Measurements from ENCODE around the gene MIF4GD.
A peak's percentile ranks its signal among the peaks of the same experiment; 100 is the strongest.
"Not testable (repeated sequence)": the region's sequence is repeated elsewhere in the genome, so short reads cannot be mapped to it uniquely, and the experiment has no call there.

MIF4GD gene

DNA sequence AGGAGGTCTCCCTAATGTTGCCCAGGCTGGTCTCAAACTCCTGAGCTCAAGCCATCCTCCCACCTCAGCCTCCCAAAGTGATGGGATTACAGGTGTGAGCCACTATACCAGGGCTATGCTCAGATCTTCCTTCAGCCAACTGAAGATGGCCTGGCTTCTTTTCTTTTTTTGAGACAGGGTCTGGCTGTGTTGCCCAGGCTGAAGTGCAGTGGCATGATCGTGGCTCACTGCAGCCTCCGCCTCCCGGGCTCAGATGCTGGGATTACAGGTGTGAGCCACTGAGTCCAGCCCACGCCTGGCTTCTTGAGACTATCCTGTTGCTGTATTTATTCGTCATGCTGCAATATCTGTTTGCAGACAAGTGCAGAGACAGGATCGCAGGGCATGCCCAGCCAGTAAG is 14.1 kb upstream of the MIF4GD start:
- no peak for DNase-seq
- peaks cover 0 to 10% (median 4%) of the 10 kb centered on the region in 4 donors for H3K4me1 ChIP-seq
- peaks cover 0 to 33% (median 22%) of the 10 kb centered on the region in 3 donors for H3K36me3 ChIP-seq
- intact Hi-C loops (cut with DNase I; ENCODE audit: low total_unique reads), result no loop called here
- no peaks in the 10 kb centered on the region for H3K27me3 ChIP-seq
- no peak overlapping the region for H3K27ac ChIP-seq
- no peak overlapping the region for H3K4me3 ChIP-seq
- no peaks in the 10 kb centered on the region for H3K9me3 ChIP-seq
- TF ChIP-seq, protein P1, sequence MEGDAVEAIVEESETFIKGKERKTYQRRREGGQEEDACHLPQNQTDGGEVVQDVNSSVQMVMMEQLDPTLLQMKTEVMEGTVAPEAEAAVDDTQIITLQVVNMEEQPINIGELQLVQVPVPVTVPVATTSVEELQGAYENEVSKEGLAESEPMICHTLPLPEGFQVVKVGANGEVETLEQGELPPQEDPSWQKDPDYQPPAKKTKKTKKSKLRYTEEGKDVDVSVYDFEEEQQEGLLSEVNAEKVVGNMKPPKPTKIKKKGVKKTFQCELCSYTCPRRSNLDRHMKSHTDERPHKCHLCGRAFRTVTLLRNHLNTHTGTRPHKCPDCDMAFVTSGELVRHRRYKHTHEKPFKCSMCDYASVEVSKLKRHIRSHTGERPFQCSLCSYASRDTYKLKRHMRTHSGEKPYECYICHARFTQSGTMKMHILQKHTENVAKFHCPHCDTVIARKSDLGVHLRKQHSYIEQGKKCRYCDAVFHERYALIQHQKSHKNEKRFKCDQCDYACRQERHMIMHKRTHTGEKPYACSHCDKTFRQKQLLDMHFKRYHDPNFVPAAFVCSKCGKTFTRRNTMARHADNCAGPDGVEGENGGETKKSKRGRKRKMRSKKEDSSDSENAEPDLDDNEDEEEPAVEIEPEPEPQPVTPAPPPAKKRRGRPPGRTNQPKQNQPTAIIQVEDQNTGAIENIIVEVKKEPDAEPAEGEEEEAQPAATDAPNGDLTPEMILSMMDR (IDR thresholded peaks at IDR 0.05), result no peak

DNA sequence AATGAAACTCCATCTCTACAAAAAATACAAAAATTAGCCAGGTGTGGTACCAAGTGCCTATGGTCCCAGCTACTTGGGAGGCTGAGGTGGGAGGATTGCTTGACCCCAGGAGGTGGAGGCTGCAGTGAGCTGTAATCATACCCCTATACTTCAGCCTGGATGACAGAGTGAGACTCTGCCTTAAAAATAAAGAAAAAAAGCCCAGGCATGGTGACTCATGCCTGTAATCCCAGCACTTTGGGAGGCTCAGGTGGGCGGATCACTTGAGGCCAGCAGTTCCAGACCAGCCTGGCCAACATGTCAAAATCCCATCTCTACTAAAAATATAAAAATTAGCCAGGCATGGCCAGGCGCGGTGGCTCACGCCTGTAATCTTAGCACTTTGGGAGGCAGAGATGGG is 9.2 kb upstream of the MIF4GD start:
- H3K27ac ChIP-seq; DNase-seq; H3K27me3 ChIP-seq; H3K4me3 ChIP-seq; intact Hi-C loops (cut with DNase I; ENCODE audit: low total_unique reads); H3K9me3 ChIP-seq; H3K4me1 ChIP-seq: not testable (repeated sequence)
- H3K36me3 ChIP-seq, result peaks cover 0 to 28% (median 15%) of the 10 kb centered on the region in 3 donors

DNA sequence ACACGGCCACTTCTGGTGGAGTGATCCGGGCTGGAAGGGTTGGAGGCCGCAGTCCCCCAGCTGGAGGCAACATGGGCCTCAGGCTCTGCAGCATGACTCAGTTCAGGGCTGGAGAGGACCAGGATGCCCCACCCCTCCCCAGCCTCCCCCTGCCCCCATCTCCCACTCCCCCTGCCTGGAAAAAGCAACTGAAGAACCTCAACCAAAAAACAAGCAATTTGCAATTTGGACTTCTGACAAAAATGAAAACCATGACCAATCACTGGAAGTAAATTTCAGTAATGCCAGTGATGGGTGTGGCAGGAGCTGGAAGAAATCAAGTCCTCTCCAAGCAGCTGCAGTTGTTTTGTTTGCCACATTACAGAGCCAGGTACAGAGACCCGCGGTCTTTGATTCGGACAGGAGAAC is 6.6 kb upstream of the MIF4GD start:
- H3K27me3 ChIP-seq, result no peaks in the 10 kb centered on the region
- DNase-seq, result no peak
- H3K36me3 ChIP-seq, result peaks cover 0 to 22% (median 15%) of the 10 kb centered on the region in 3 donors
- H3K4me1 ChIP-seq, result peaks cover 0 to 7% (median 2%) of the 10 kb centered on the region in 4 donors
- H3K27ac ChIP-seq, result no peak overlapping the region
- TF ChIP-seq, protein P1 (IDR thresholded peaks at IDR 0.05), result no peak
- intact Hi-C loops (cut with DNase I; ENCODE audit: low total_unique reads), result no loop called here
- H3K4me3 ChIP-seq, result no peak overlapping the region
- H3K9me3 ChIP-seq, result no peaks in the 10 kb centered on the region

DNA sequence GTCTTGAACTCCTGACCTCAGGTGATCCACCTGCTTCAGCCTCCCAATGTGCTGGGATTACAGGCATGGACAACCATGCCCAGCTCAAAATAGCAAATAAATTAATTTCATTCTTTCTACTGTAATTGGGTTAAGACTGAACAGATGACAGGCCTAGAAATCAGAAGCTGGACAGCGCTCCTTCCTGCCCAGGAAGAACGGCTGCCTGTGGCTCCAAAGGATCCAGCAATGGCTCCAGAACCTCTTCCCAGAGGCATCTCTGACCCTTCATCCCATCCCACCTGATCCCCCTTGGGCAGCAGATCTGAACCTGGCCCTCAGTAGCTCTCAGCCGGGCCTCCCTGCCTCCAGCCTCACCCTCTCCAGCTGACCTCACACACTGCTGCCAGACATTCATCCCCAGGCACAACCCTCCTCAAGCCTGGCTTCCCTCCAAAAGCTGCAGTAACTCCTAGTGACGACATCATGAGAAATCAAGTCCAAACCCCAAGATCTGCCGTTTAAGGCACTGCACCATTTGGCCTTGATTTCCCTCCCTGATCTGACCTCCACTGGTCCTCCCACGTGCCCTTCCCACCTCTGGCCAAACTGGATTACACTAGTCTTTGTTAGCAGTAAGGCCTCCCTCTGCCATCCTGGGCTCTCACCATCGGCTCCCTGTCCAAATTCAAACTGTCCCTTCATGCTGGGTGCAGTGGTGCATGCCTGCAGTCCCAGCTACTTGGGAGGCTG is 3.1 kb upstream of the MIF4GD start:
- peaks cover 0 to 26% (median 20%) of the 10 kb centered on the region in 4 donors for H3K4me1 ChIP-seq
- intact Hi-C loops (cut with DNase I; ENCODE audit: low total_unique reads), result no loop called here
- no peaks in the 10 kb centered on the region for H3K9me3 ChIP-seq
- DNase-seq, result no peak
- peaks cover 0 to 8% (median 4%) of the 10 kb centered on the region in 3 donors for H3K36me3 ChIP-seq
- H3K4me3 ChIP-seq, result no peak overlapping the region
- TF ChIP-seq, protein P1 (IDR thresholded peaks at IDR 0.05), result no peak
- H3K27me3 ChIP-seq, result no peaks in the 10 kb centered on the region
- no peak overlapping the region for H3K27ac ChIP-seq

DNA sequence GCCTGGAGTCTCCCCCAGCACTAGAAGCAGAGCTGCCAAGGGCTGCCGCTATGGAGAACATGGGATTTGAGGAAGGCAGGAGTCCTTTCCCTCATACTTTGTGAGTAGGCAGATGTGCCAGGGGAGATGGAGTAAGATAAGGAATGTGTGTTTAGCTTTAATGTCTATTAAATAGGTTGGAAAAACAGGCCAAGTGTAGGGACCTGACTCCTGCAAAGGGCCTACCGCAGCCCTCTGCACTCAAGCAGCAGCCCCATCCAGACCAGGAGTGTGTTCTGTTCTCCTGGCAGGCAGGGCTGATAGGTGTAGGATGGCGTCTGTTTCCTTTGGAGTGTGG is 1.8 kb upstream of the MIF4GD start:
- no peaks in the 10 kb centered on the region for H3K27me3 ChIP-seq
- H3K27ac ChIP-seq, result no peak overlapping the region
- H3K4me1 ChIP-seq, result peaks cover 0 to 29% (median 21%) of the 10 kb centered on the region in 4 donors
- intact Hi-C loops (cut with DNase I; ENCODE audit: low total_unique reads), result no loop called here
- no peak for DNase-seq
- peaks cover 0 to 4% (median under 1%) of the 10 kb centered on the region in 3 donors for H3K36me3 ChIP-seq
- no peaks in the 10 kb centered on the region for H3K9me3 ChIP-seq
- no peak overlapping the region for H3K4me3 ChIP-seq
- TF ChIP-seq, protein P1 (IDR thresholded peaks at IDR 0.05), result no peak

DNA sequence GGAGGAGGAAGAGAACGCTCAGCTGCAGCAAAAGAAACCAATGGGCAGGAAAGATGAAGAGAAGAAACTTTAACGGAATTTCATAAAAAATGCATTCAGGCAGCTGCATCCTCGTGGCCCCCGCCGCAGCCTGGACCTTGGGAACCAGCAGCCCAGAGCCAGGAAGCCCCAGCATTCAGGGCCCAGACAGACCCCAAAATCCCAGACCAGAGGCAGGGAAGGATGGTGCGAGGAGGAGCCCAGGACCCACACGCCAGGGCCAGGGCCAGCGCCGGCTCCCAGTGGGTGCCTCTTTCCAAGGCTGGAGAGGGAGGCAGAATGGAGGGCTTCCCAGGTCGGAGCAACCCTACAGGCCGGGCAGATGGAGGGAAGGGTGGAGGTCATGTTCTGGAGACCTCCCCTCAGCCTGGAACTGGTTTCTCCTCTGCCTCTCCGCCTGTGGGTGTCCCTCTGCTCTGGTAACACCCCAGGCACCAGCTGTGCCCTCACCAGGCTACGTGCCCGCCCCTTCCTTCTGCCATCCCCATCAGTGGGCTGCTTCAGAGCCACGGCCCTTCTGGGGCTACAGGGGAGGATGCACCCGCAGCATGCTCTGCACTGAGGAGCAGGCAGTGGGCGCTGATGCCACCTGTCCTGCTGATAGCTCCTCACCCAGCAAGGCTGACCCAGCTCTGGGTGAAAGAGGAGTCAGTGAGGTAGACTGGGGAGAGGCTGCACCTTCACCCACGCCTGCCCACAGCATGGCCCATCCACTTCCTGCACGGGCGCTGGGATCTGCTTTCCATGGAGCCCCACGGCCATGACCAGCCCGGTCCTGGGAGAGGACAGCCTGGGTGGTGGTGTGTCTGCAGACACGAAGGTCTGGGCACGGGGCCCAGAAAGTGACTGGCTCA is 1.2 kb upstream of the MIF4GD start:
- H3K9me3 ChIP-seq, result no peaks in the 10 kb centered on the region
- peak overlapping the region; percentile 97 to 98 for H3K4me3 ChIP-seq
- no peak for DNase-seq
- H3K27me3 ChIP-seq, result no peaks in the 10 kb centered on the region
- H3K27ac ChIP-seq, result peak overlapping the region; percentile 99 to 100
- intact Hi-C loops (cut with DNase I; ENCODE audit: low total_unique reads), result no loop called here
- peaks cover 0 to 34% (median 21%) of the 10 kb centered on the region in 4 donors for H3K4me1 ChIP-seq
- peaks cover 0 to 4% (median 4%) of the 10 kb centered on the region in 3 donors for H3K36me3 ChIP-seq
- TF ChIP-seq, protein P1 (IDR thresholded peaks at IDR 0.05), result no peak
